WTC11 (cell line): ENCODE data around the gene NEMP1. TPM values are rescaled to one million over a fixed set of nuclear protein-coding genes. Genes with fewer than 3 reads are reported as not detected.
A peak's percentile ranks its signal among the peaks of the same experiment; 100 is the strongest.

Experiments used
- ATAC-seq: fragments of 200-7000 bp; cut with Tn5 transposase; 2 replicates; pipeline ENCODE4 v1.10.0; 2021; ENCODE audit warnings: mild to moderate bottlenecking, moderate library complexity
- CTCF ChIA-PET: fragments of 300-600 bp; sonication (Branson Sonifier 250); formaldehyde crosslinking; loops from one replicate; lab custom pipeline; 2021; ENCODE audit warnings: antibody characterized with exemption; lab: Charles Lee
- POLR2A ChIA-PET: fragments of 350-600 bp; sonication (Branson Sonifier 250); formaldehyde crosslinking; loops from one replicate; lab custom pipeline; 2021; ENCODE audit warnings: antibody characterized with exemption; lab: Charles Lee
- DNase-seq: peaks from one replicate; pipeline ENCODE4 v3.0.0; 2021; ENCODE audit warnings: low spot score
- H3K27ac Mint-ChIP-seq: 2 replicates; pipeline ENCODE4 v1.8.0; 2021; ENCODE audit warnings: mixed read lengths
- H3K27me3 Mint-ChIP-seq: 2 replicates; pipeline ENCODE4 v1.8.0; 2021; ENCODE audit warnings: low read depth, mild to moderate bottlenecking, moderate library complexity, mixed read lengths
- H3K36me3 Mint-ChIP-seq: 2 replicates; pipeline ENCODE4 v1.8.0; 2021; ENCODE audit warnings: mixed read lengths
- H3K4me1 Mint-ChIP-seq: 2 replicates; pipeline ENCODE4 v1.8.0; 2022; ENCODE audit warnings: mixed read lengths
- H3K4me3 Mint-ChIP-seq: 2 replicates; pipeline ENCODE4 v1.8.0; 2021; ENCODE audit warnings: mild to moderate bottlenecking, moderate library complexity, mixed read lengths
- H3K9me3 Mint-ChIP-seq: 2 replicates; pipeline ENCODE4 v1.8.0; 2021; ENCODE audit warnings: mixed read lengths
- CDX4 ChIP-seq: fragments of 250-450 bp; sonication (Bioruptor Pico); IDR thresholded peaks from 2 replicates; pipeline ENCODE4 v1.9.0; 2021; ENCODE audit warnings: moderate library complexity, mild to moderate bottlenecking, inconsistent platforms, borderline replicate concordance
- E2F5 ChIP-seq: sonication (generic); formaldehyde crosslinking; IDR thresholded peaks from 2 replicates; pipeline ENCODE4 v1.8.1; 2022; ENCODE audit warnings: mild to moderate bottlenecking, moderate library complexity, missing genetic modification reagents
- ETV6 ChIP-seq: sonication (generic); formaldehyde crosslinking; IDR thresholded peaks from 2 replicates; pipeline ENCODE4 v1.8.1; 2022; ENCODE audit warnings: mild to moderate bottlenecking, missing genetic modification reagents
- FOXK1 ChIP-seq: sonication (generic); formaldehyde crosslinking; IDR thresholded peaks from 2 replicates; pipeline ENCODE4 v1.8.0; 2022; ENCODE audit warnings: mild to moderate bottlenecking, moderate library complexity, missing genetic modification reagents
- FOXP4 ChIP-seq: sonication (generic); formaldehyde crosslinking; IDR thresholded peaks from 2 replicates; pipeline ENCODE4 v1.8.0; 2022; ENCODE audit warnings: mild to moderate bottlenecking, missing genetic modification reagents
- HMGA2 ChIP-seq: fragments of 250-450 bp; sonication (Bioruptor Pico); IDR thresholded peaks from 2 replicates; pipeline ENCODE4 v1.4.0; 2021; ENCODE audit warnings: mild to moderate bottlenecking, moderate library complexity
- SP1 ChIP-seq: sonication (generic); formaldehyde crosslinking; conservative IDR thresholded peaks from 2 replicates; pipeline ENCODE4 v1.8.1; 2022; ENCODE audit warnings: missing genetic modification reagents
- ZNF423 ChIP-seq: fragments of 250-450 bp; sonication (Bioruptor Pico); IDR thresholded peaks from 2 replicates; pipeline ENCODE4 v2.1.2; 2022; ENCODE audit warnings: mild to moderate bottlenecking, moderate library complexity
- total RNA-seq: library from RNA; stranded (reverse); gene quantifications from 3 replicates; pipeline ENCODE4 v1.2.3, GENCODE V29; 2021

The NEMP1 gene
- total RNA-seq, 1 experiment from 2014 or later, result 41.9 TPM

- no peak for TF ChIP-seq ETV6
- TF ChIP-seq FOXP4 (CRISPR knock-in tag), result no peak; the same call in 1 of the 2 replicates
- TF ChIP-seq FOXK1 (CRISPR knock-in tag), result peak; percentile 9; the same call in 1 of the 2 replicates
- TF ChIP-seq SP1 (CRISPR knock-in tag), result peak; percentile 45; the same call in 1 of the 2 replicates
- 0 out of 2 replicates have a peak, but pooled peaks have one; percentile 22 for TF ChIP-seq E2F5 (CRISPR knock-in tag)
- Mint-ChIP-seq H3K27ac (peak overlapping the region; percentile 100), H3K27me3 (no peaks in the 10 kb centered on the region; the same call in 1 of the 2 replicates), H3K4me1 (peaks cover 34% of the 10 kb centered on the region), H3K36me3 (peaks cover 11% of the 10 kb centered on the region), H3K4me3 (peak overlapping the region; percentile 85), H3K9me3 (no peaks in the 10 kb centered on the region)
- POLR2A ChIA-PET, result interaction anchor here (0.8 to 4.7 kb wide), 8 partner anchors 9 to 451 kb away, joined by 3 to 65 read pairs (median 4); partner anchors contain the start of genes LRP1, NEMP1, STAT6 and TAC3
- ATAC-seq (peak; percentile 67), DNase-seq (peak; percentile 90)
- CTCF ChIA-PET, result interaction anchor here (0.6 to 8.7 kb wide), 12 partner anchors 9 to 387 kb away, joined by 3 to 219 read pairs (median 4); partner anchors contain the start of genes LRP1, NEMP1 and STAT6
Observed at GRCh38 chr12:57087691-57088353, 9.2 kb upstream of the NEMP1 start.

- Mint-ChIP-seq H3K36me3 (peaks cover 5% of the 10 kb centered on the region; the same call in 1 of the 2 replicates), H3K4me3 (peak overlapping the region; percentile 85), H3K27ac (peak overlapping the region; percentile 97), H3K9me3 (no peaks in the 10 kb centered on the region), H3K4me1 (peaks cover 30% of the 10 kb centered on the region), H3K27me3 (no peaks in the 10 kb centered on the region; the same call in 1 of the 2 replicates)
- ChIA-PET POLR2A (interaction anchor here (0.6 to 4.7 kb wide), 12 partner anchors 8 to 450 kb away, joined by 3 to 65 read pairs (median 4); partner anchors contain the start of genes LRP1, NEMP1, STAT6 and TAC3), CTCF (interaction anchor here (0.6 to 8.7 kb wide), 22 partner anchors 8 to 400 kb away, joined by 3 to 219 read pairs (median 4); partner anchors contain the start of genes INHBE, LRP1, NEMP1 and SHMT2)
- DNase-seq (peak; percentile 81), ATAC-seq (peak; percentile 13)
- peak; percentile 38; the same call in 1 of the 2 replicates for TF ChIP-seq ZNF423
- TF ChIP-seq CDX4 (CRISPR knock-in tag), result no peak
Observed at GRCh38 chr12:57087010-57087690, 8.6 kb upstream of the NEMP1 start.

- Mint-ChIP-seq H3K27ac (peak overlapping the region; percentile 97), H3K9me3 (no peaks in the 10 kb centered on the region), H3K27me3 (no peaks in the 10 kb centered on the region; the same call in 1 of the 2 replicates), H3K4me3 (peak overlapping the region; percentile 84), H3K4me1 (peaks cover 30% of the 10 kb centered on the region), H3K36me3 (peaks cover 5% of the 10 kb centered on the region; the same call in 1 of the 2 replicates)
- ATAC-seq, result peak; percentile 28
- ChIA-PET POLR2A (interaction anchor here (0.6 to 4.7 kb wide), 6 partner anchors 7 to 43 kb away, joined by 3 to 65 read pairs (median 4); partner anchors contain the start of genes LRP1, NEMP1 and STAT6), CTCF (interaction anchor here (0.6 to 8.7 kb wide), 17 partner anchors 8 to 401 kb away, joined by 3 to 219 read pairs (median 4); partner anchors contain the start of genes INHBE, LRP1, NEMP1 and SHMT2)
- TF ChIP-seq ZNF423 (no peak), HMGA2 (CRISPR knock-in tag) (0 out of 2 replicates have a peak, but pooled peaks have one; percentile 11), E2F5 (CRISPR knock-in tag) (peak; percentile 60; the same call in 1 of the 2 replicates)
- DNase-seq, result peak; percentile 80
Observed at GRCh38 chr12:57086493-57087009, 8.0 kb upstream of the NEMP1 start.
